NT2/D1 (cell line): ENCODE measurements around the gene VIM.

Experiments
- DNase-seq: peaks from one replicate; pipeline ENCODE4 v3.0.0-alpha.2; 2011; ENCODE audit warnings: low read depth, low spot score
- H3K27me3 ChIP-seq: 2 replicates; pipeline ENCODE4 v1.6.0; 2011; ENCODE audit warnings: mild to moderate bottlenecking; ENCODE audit not compliant: insufficient read length, insufficient read depth
- H3K36me3 ChIP-seq: 2 replicates; pipeline ENCODE4 v1.6.1; 2011; ENCODE audit warnings: mild to moderate bottlenecking, low read length, mixed read lengths; ENCODE audit not compliant: insufficient read depth, insufficient read length
- H3K4me1 ChIP-seq: 2 replicates; pipeline ENCODE4 v1.5.1; 2011; ENCODE audit not compliant: insufficient read depth, insufficient read length
- H3K4me3 ChIP-seq: 2 replicates; pipeline ENCODE4 v1.5.1; 2011; ENCODE audit warnings: low read depth; ENCODE audit not compliant: insufficient read length
- H3K9ac ChIP-seq: 2 replicates; pipeline ENCODE4 v1.6.0; 2011; ENCODE audit warnings: low read depth; ENCODE audit not compliant: insufficient read length
- H3K9me3 ChIP-seq: 2 replicates; pipeline ENCODE4 v1.5.1; 2011; ENCODE audit warnings: mild to moderate bottlenecking, low read length; ENCODE audit not compliant: insufficient read depth
- SUZ12 ChIP-seq: IDR thresholded peaks from 2 replicates; pipeline ENCODE4 v1.6.1; 2011; ENCODE audit not compliant: insufficient read length, insufficient read depth; ENCODE audit errors: extremely low read depth
- YY1 ChIP-seq: IDR thresholded peaks from 2 replicates; pipeline ENCODE4 v1.6.1; 2011; ENCODE audit not compliant: insufficient read length, insufficient read depth
- ZNF274 ChIP-seq: IDR thresholded peaks from 2 replicates; pipeline ENCODE4 v1.6.1; 2011; ENCODE audit warnings: mild to moderate bottlenecking, low read depth, low read length

VIM gene

DNA sequence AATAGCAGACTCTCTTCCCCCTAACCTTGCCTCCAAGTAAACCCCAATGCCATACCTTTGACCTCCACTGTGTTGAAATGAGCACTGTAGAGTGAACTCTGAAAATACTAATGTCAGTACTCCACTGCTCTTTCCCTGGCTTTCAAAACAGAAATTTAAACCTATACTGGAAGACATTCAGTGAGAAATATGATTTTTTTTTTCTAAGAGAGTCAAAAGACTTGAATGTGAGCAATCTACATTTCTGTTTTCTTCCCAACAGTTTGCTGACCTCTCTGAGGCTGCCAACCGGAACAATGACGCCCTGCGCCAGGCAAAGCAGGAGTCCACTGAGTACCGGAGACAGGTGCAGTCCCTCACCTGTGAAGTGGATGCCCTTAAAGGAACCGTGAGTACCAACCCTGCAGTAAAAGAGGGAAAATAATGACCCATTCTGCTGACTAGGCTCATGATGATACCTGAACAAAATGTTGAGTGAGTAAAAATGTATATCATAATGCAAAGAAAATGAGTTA is 6.4 kb downstream of the VIM start:
- no peak for TF ChIP-seq SUZ12
- TF ChIP-seq YY1, result no peak
- TF ChIP-seq ZNF274, result no peak
- Histone ChIP-seq H3K9me3 (no peaks in the 10 kb centered on the region), H3K27me3 (no peaks in the 10 kb centered on the region), H3K9ac (no peak overlapping the region), H3K36me3 (peaks cover 82% of the 10 kb centered on the region), H3K4me3 (no peak overlapping the region), H3K4me1 (no peaks in the 10 kb centered on the region)
- DNase-seq, result no peak

DNA sequence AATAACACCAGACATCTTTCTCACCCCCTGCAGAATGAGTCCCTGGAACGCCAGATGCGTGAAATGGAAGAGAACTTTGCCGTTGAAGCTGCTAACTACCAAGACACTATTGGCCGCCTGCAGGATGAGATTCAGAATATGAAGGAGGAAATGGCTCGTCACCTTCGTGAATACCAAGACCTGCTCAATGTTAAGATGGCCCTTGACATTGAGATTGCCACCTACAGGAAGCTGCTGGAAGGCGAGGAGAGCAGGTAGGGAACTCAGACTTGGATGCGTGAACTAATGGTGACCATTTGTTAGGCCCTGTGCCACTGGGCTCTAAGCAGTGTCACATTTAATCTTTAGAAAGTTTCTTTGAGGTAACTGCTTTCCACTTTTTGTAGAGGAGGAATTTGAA is 7.1 kb downstream of the VIM start:
- peaks cover 75% of the 10 kb centered on the region for H3K36me3 ChIP-seq
- no peak overlapping the region for H3K9ac ChIP-seq
- no peak overlapping the region for H3K4me3 ChIP-seq
- TF ChIP-seq YY1 (no peak), SUZ12 (no peak), ZNF274 (no peak)
- H3K9me3 ChIP-seq, result no peaks in the 10 kb centered on the region
- DNase-seq, result no peak
- H3K27me3 ChIP-seq, result no peaks in the 10 kb centered on the region
- H3K4me1 ChIP-seq, result no peaks in the 10 kb centered on the region

DNA sequence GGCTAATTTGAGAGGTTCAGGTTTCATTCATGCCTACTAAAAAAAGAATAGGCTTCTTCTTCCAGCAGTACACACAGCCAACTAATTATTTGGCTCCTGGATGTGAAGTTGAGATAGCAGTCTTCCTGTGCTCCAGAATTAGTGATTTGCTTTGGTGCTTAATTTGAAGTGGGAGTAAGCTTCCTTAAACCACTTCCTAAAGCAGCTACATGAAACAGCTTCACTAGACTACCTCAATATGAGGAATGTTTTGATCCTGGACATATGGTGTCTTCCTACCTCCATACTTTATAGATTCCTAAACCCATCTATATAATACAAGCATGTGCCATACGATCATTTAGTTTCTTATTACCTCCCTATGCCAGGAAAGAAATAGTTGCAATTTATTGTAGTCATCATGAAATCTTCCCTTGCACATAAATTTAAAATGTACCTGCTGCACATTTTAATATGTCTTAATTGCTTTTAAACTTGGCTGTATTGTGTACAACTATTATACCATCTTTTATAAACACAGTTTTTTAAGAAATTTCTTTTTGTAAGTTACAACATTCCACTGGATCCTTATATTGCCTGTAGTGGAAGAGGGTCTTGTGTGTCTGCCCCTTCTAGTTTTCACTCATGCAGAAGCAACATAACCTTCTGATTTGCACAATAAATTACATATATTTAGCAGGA is 8.6 kb downstream of the VIM start:
- DNase-seq, result no peak
- no peaks in the 10 kb centered on the region for H3K9me3 ChIP-seq
- peaks cover 61% of the 10 kb centered on the region for H3K36me3 ChIP-seq
- TF ChIP-seq ZNF274, result no peak
- no peak for TF ChIP-seq YY1
- no peak for TF ChIP-seq SUZ12
- no peak overlapping the region for H3K4me3 ChIP-seq
- no peaks in the 10 kb centered on the region for H3K4me1 ChIP-seq
- H3K27me3 ChIP-seq, result no peaks in the 10 kb centered on the region
- no peak overlapping the region for H3K9ac ChIP-seq

DNA sequence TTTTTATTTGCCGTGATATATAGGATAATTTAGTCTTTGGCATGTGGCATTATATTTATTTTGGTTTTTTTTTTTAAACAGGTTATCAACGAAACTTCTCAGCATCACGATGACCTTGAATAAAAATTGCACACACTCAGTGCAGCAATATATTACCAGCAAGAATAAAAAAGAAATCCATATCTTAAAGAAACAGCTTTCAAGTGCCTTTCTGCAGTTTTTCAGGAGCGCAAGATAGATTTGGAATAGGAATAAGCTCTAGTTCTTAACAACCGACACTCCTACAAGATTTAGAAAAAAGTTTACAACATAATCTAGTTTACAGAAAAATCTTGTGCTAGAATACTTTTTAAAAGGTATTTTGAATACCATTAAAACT is 9.1 kb downstream of the VIM start:
- Histone ChIP-seq H3K36me3 (peaks cover 55% of the 10 kb centered on the region), H3K4me1 (no peaks in the 10 kb centered on the region), H3K9ac (no peak overlapping the region), H3K27me3 (no peaks in the 10 kb centered on the region), H3K4me3 (no peak overlapping the region), H3K9me3 (no peaks in the 10 kb centered on the region)
- TF ChIP-seq ZNF274 (no peak), YY1 (no peak), SUZ12 (no peak)
- DNase-seq, result no peak

DNA sequence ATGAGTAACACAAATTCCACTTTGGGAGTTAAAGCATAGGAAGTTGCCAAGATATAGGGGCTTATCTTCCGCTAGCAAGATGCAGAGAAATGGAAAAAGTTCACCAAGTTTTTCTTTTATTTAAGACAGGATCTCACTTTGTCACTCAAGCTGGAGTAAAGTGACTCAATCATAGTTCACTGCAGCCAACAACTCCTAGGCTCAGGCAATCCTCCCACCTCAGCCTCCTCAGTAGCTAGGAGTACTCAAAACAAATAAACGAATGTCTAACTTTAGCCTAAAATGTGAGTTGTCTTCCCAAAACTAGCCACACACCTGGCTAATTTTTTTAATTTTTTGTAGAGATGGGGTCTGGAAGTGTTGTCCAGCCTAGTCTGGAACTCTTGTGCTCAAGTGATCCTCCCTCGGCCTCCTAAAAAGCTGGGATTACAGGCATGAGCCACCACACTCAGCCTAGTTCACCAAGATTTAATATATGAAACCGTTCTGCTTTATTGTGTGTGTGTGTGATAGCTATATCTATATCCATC is 9.9 kb downstream of the VIM start:
- Histone ChIP-seq H3K9me3 (no peaks in the 10 kb centered on the region), H3K36me3 (peaks cover 50% of the 10 kb centered on the region), H3K9ac (no peak overlapping the region), H3K4me3 (no peak overlapping the region), H3K27me3 (no peaks in the 10 kb centered on the region), H3K4me1 (no peaks in the 10 kb centered on the region)
- DNase-seq, result no peak
- TF ChIP-seq ZNF274, result no peak

DNA sequence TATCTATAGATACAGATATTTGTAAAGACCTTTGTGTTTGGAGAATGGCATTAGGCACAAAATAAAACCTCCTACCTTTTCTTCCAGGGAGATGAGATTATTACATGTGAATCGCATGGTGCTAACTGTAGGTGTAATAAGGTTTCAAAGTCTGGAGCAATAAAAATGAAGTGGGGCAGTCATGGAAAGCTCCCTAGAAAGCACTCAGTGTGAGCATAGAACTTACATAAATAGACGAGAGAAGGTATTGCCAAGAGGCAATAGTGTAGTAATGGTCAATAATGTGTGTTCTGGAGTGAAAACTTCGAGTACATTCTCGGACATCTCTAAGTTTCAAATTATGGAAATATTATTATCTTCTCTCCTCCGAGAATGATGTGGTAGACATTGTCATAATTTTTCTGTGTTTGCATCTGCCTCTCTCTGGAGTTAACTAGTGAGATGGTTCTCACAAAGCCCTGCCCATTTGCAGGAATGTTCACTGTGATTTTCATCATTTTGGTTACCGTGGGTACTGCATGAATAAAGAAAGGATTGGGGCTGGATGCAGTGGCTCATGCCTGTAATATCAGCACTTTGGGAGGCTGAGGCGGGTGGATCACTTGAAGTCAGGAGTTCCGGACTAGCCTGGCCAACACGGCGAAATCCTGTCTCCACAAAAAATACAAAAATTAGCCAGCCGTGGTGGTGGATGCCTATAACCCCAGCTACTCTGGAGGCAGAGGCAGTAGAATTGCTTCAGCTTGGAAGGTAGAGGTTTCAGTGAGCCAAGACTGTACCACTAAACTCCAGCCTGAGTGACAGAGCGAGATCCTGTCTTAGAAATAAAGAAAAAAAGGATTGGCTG is 10.6 kb downstream of the VIM start:
- no peak for DNase-seq
- Histone ChIP-seq H3K9ac (no peak overlapping the region), H3K27me3 (no peaks in the 10 kb centered on the region), H3K36me3 (peaks cover 43% of the 10 kb centered on the region), H3K4me3 (no peak overlapping the region), H3K4me1 (no peaks in the 10 kb centered on the region), H3K9me3 (no peaks in the 10 kb centered on the region)
- TF ChIP-seq ZNF274 (no peak), SUZ12 (no peak), YY1 (no peak)
